ENCODE results near the gene LCE1E.

DNA sequence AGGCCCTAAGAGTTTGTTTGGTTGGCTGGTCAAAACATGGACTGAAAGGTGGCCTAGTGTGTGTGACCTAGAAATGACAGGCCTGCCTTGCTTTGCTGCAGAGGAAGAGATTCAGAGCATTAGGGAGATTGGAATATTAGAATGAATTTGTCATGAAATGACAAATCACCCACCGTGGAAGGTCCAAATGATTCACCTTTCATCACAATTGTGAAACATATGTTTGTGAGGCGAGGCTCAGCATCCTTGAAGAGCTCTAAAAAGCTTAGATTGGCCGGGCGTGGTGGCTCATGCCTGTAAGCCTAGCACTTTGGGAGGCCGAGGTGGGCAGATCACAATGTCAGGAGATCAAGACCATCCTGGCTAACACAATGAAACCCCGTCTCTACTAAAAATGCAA, 31.3 kb downstream of the LCE1E start:
- TF ChIP-seq CTCF (IDR thresholded peaks at IDR 0.05) (no peak), POLR2A (IDR thresholded peaks at IDR 0.05) (no peak)
